GM12878 (cell line): Measurements from ENCODE around the gene KCNE4. TPM values are rescaled to one million over a fixed set of nuclear protein-coding genes. Genes with fewer than 3 reads are reported as not detected.

Source experiments
- GATAD2B ChIP-seq: fragments of 450-650 bp; conservative IDR thresholded peaks from 2 replicates; pipeline ENCODE4 v1.6.1; 2017; ENCODE audit warnings: low read depth, mild to moderate bottlenecking, moderate library complexity
- KDM1A ChIP-seq: fragments of 200-600 bp; sonication (generic); IDR thresholded peaks from 2 replicates; pipeline ENCODE4 v1.6.1; 2016; ENCODE audit warnings: borderline replicate concordance
- NFYB ChIP-seq: IDR thresholded peaks from 2 replicates; pipeline ENCODE4 v1.6.1; 2011; ENCODE audit warnings: low read depth, mild to moderate bottlenecking, low read length, improper control_type of control experiment, moderate library complexity; ENCODE audit not compliant: insufficient read depth
- NRF1 ChIP-seq: conservative IDR thresholded peaks from 2 replicates; pipeline ENCODE4 v1.6.1; 2011; ENCODE audit warnings: mild to moderate bottlenecking, low read depth, low read length, improper control_type of control experiment
- RELB ChIP-seq: fragments of 450-650 bp; IDR thresholded peaks from 2 replicates; pipeline ENCODE4 v1.6.1; 2017; ENCODE audit warnings: low read depth, mild to moderate bottlenecking, moderate library complexity
- RUNX3 ChIP-seq: IDR thresholded peaks from 2 replicates; pipeline ENCODE4 v1.6.1; 2012; ENCODE audit warnings: low read length, inconsistent platforms
- SMC3 ChIP-seq: IDR thresholded peaks from 2 replicates; pipeline ENCODE4 v1.6.1; 2011; ENCODE audit warnings: low read length, improper control_type of control experiment, borderline replicate concordance
- ZNF687 ChIP-seq: fragments of 450-650 bp; IDR thresholded peaks from 2 replicates; pipeline ENCODE4 v1.6.1; 2017; ENCODE audit warnings: mild to moderate bottlenecking, moderate library complexity
- polyA plus RNA-seq, 11 experiments: library from polyadenylated mRNA; depleted of rRNA in 4 of 11; unstranded in 6 of 11; stranded (reverse) in 5 of 11; fragments of >200 nt; fragmentation: Nextera tagmentation in 4 of 11; fragmentation: Illumina TruSeq in 1 of 11; extraction: Ambion mirVana in 4 of 11; extraction: Trizol in 1 of 11; gene quantifications; 1 replicate in 1 of 11; 2 replicates in 10 of 11; pipeline versions ENCODE4 v1.2.1 to v1.2.3, GENCODE V29; 2011 to 2016; ENCODE audit warnings: inconsistent platforms in 2 of 11, missing spikeins in 2 of 11, low read depth in 1 of 11
- total RNA-seq, 4 experiments: library from RNA; depleted of rRNA in 3 of 4; stranded (reverse); fragments of >200 nt in 3 of 4; fragmentation: Illumina TruSeq in 1 of 4; extraction: Trizol in 1 of 4; gene quantifications; 2 replicates each; pipeline versions ENCODE4 v1.2.1 to v1.2.3, GENCODE V29; 2013 to 2021

The KCNE4 gene
- total and polyA plus RNA-seq, 10 of the 15 experiments (the other 5 are each of a cell fraction or from before 2014, with no cell fraction given) = 0.30 TPM; not detected in 9

GRCh38 chr2:223047260-223047761 is 4.7 kb upstream of the KCNE4 start (continued):
- TF ChIP-seq ZNF687 (no peak), GATAD2B (no peak), SMC3 (no peak), NRF1 (no peak), RUNX3 (no peak), RELB (no peak), KDM1A (no peak), NFYB (no peak)
